HepG2 (cell line): ENCODE results near the gene NOA1. TPM values are rescaled to one million over a fixed set of nuclear protein-coding genes. Genes with fewer than 3 reads are reported as not detected.

ENCODE experiments used
- ATAC-seq: fragments of 200-7000 bp; cut with Tn5 transposase; 3 replicates; pipeline ENCODE4 v1.9.1; 2020; ENCODE audit warnings: mild to moderate bottlenecking, moderate library complexity
- BruUV-seq: library from RNA; stranded (reverse); fragments of 400-500 nt; replicated peaks from 2 replicates; lab custom pipeline; 2021; lab: Mats Ljungman, UMichigan
- CTCF ChIA-PET: fragments of 300-600 bp; formaldehyde crosslinking; extraction: SDS; loops from one replicate; lab custom pipeline; 2021; ENCODE audit warnings: low total read pairs, inconsistent platforms, low intra/inter-chr PET ratio; lab: Yijun Ruan, JAX
- POLR2A ChIA-PET: fragments of 350-600 bp; sonication (Branson Sonifier 250); formaldehyde crosslinking; loops from one replicate; lab custom pipeline; 2020; ENCODE audit warnings: antibody characterized with exemption, inconsistent platforms; lab: Yijun Ruan, JAX
- DNase-seq: peaks from one replicate; pipeline ENCODE4 v3.0.0-alpha.2; 2015; ENCODE audit warnings: low spot score
- FAIRE-seq: peaks from 3 replicates; lab custom pipeline; 2011; peaks lifted over from hg19 to GRCh38; lab: Jason Lieb, UNC
- H2AFZ ChIP-seq: one replicate; pipeline ENCODE4 v1.6.1; 2011; ENCODE audit warnings: low read length, inconsistent platforms
- H3K27ac ChIP-seq: fragments of 300-600 bp; 3 replicates; pipeline ENCODE4 v1.8.0; 2011; ENCODE audit warnings: mixed run types, mild to moderate bottlenecking, mixed read lengths, low read length, inconsistent platforms; ENCODE audit not compliant: insufficient read depth; ENCODE audit errors: extremely low read length
- H3K27me3 ChIP-seq, 2 experiments: fragments of 200-600 bp in 1 of 2; 2 replicates in 1 of 2; 3 replicates in 1 of 2; pipeline versions ENCODE4 v1.6.0 to v1.8.0; 2011; ENCODE audit warnings: low read length in 2 of 2, mild to moderate bottlenecking in 2 of 2, moderate library complexity in 2 of 2, inconsistent platforms in 1 of 2; ENCODE audit not compliant: insufficient read depth in 2 of 2, control insufficient read depth in 1 of 2
- H3K36me3 ChIP-seq, 2 experiments: fragments of 200-600 bp in 1 of 2; replicated peaks in 1 of 2; 2 replicates in 1 of 2; 3 replicates in 1 of 2; pipeline versions ENCODE4 v1.5.1 to v1.8.0; 2011; ENCODE audit warnings: low read length in 2 of 2, inconsistent platforms in 1 of 2; ENCODE audit not compliant: insufficient read depth in 2 of 2, control insufficient read depth in 1 of 2
- H3K4me1 ChIP-seq: 2 replicates; pipeline ENCODE4 v1.5.1; 2012; ENCODE audit warnings: low read length, inconsistent platforms; ENCODE audit not compliant: insufficient read depth
- H3K4me2 ChIP-seq: 2 replicates; pipeline ENCODE4 v1.6.0; 2011; ENCODE audit warnings: low read depth, low read length, inconsistent platforms
- H3K4me3 ChIP-seq, 3 experiments: fragments of 200-600 bp in 1 of 3; sonication (generic), shearing (Covaris generic) in 1 of 3; replicated peaks in 1 of 3; 2 replicates each; pipeline ENCODE4 v1.5.1; 2011 to 2016; ENCODE audit warnings: low read length in 3 of 3, inconsistent platforms in 2 of 3, low read depth in 2 of 3, mild to moderate bottlenecking in 2 of 3, control low read depth in 1 of 3, mixed read lengths in 1 of 3; ENCODE audit not compliant: insufficient read depth in 1 of 3
- H3K79me2 ChIP-seq: one replicate; pipeline ENCODE4 v1.6.1; 2011; ENCODE audit warnings: low read length, inconsistent platforms; ENCODE audit not compliant: insufficient read depth
- H3K9ac ChIP-seq: 2 replicates; pipeline ENCODE4 v1.6.0; 2011; ENCODE audit warnings: mild to moderate bottlenecking, low read depth, low read length, inconsistent platforms; ENCODE audit not compliant: insufficient read depth
- H3K9me3 ChIP-seq: 2 replicates; pipeline ENCODE4 v1.5.1; 2012; ENCODE audit warnings: mild to moderate bottlenecking, low read length
- H4K20me1 ChIP-seq: 2 replicates; pipeline ENCODE4 v1.6.0; 2011; ENCODE audit warnings: inconsistent platforms, mild to moderate bottlenecking, low read length, moderate library complexity; ENCODE audit not compliant: insufficient read depth
- BATF2 ChIP-seq: sonication (generic); formaldehyde crosslinking; IDR thresholded peaks from 2 replicates; pipeline ENCODE4 v1.8.0; 2022; ENCODE audit warnings: mild to moderate bottlenecking, missing genetic modification reagents, moderate library complexity
- HDAC6 ChIP-seq: fragments of 200-600 bp; sonication (generic); IDR thresholded peaks from 2 replicates; pipeline ENCODE4 v1.7.0; 2017; ENCODE audit warnings: mild to moderate bottlenecking, antibody characterized with exemption, low read length, low read depth
- LCORL ChIP-seq, 2 experiments: fragments of 450-650 bp in 1 of 2; sonication (generic) in 1 of 2; formaldehyde crosslinking in 1 of 2; IDR thresholded peaks; 2 replicates each; pipeline versions ENCODE4 v1.5.0 to v1.6.1; 2017 to 2020; ENCODE audit warnings: antibody characterized with exemption in 1 of 2, missing genetic modification reagents in 1 of 2
- MAX ChIP-seq: IDR thresholded peaks from 2 replicates; pipeline ENCODE4 v1.6.1; 2012; ENCODE audit warnings: inconsistent platforms
- MEIS2 ChIP-seq: sonication (generic); formaldehyde crosslinking; IDR thresholded peaks from 2 replicates; pipeline ENCODE4 v1.9.0; 2021; ENCODE audit warnings: mild to moderate bottlenecking, missing genetic modification reagents
- MTA1 ChIP-seq: sonication (generic); formaldehyde crosslinking; IDR thresholded peaks from 2 replicates; pipeline ENCODE4 v1.4.0; 2020; ENCODE audit warnings: missing genetic modification reagents, mild to moderate bottlenecking, borderline replicate concordance
- SKI ChIP-seq: fragments of 450-650 bp; IDR thresholded peaks from one replicate; pipeline ENCODE4 v1.6.1; 2018; ENCODE audit warnings: mild to moderate bottlenecking; ENCODE audit not compliant: partially characterized antibody
- SMAD9 ChIP-seq: sonication (generic); formaldehyde crosslinking; IDR thresholded peaks from 2 replicates; pipeline ENCODE4 v1.5.1; 2020; ENCODE audit warnings: mild to moderate bottlenecking, missing genetic modification reagents
- STAT5B ChIP-seq: sonication (generic); formaldehyde crosslinking; IDR thresholded peaks from 2 replicates; pipeline ENCODE4 v1.4.0; 2020; ENCODE audit warnings: missing genetic modification reagents
- ZNF121 ChIP-seq: sonication (generic); formaldehyde crosslinking; IDR thresholded peaks from 2 replicates; pipeline ENCODE4 v1.5.0; 2020; ENCODE audit warnings: mild to moderate bottlenecking, missing genetic modification reagents
- ZNF138 ChIP-seq: sonication (generic); formaldehyde crosslinking; IDR thresholded peaks from 2 replicates; pipeline ENCODE4 v1.5.0; 2020; ENCODE audit warnings: mild to moderate bottlenecking, low read depth, missing genetic modification reagents
- ZNF350 ChIP-seq: sonication (generic); formaldehyde crosslinking; IDR thresholded peaks from 2 replicates; pipeline ENCODE4 v1.4.0; 2020; ENCODE audit warnings: mild to moderate bottlenecking, low read depth, missing genetic modification reagents, borderline replicate concordance
- ZNF441 ChIP-seq: sonication (generic); formaldehyde crosslinking; IDR thresholded peaks from 2 replicates; pipeline ENCODE4 v1.7.0; 2021; ENCODE audit warnings: missing genetic modification reagents, borderline replicate concordance
- ZNF451 ChIP-seq: sonication (generic); formaldehyde crosslinking; IDR thresholded peaks from 2 replicates; pipeline ENCODE4 v1.5.0; 2020; ENCODE audit warnings: mild to moderate bottlenecking, missing genetic modification reagents
- ZNF713 ChIP-seq: sonication (generic); formaldehyde crosslinking; IDR thresholded peaks from 2 replicates; pipeline ENCODE4 v1.4.0; 2020; ENCODE audit warnings: mild to moderate bottlenecking, missing genetic modification reagents
- ZNF780A ChIP-seq: sonication (generic); formaldehyde crosslinking; IDR thresholded peaks from 2 replicates; pipeline ENCODE4 v1.8.0; 2022; ENCODE audit warnings: mild to moderate bottlenecking, missing genetic modification reagents, moderate library complexity
- WGBS: methylation state at CpG from one replicate; pipeline ENCODE4 v1.1.6; 2017; ENCODE audit warnings: low lambda C conversion rate; 5-methylcytosine and 5-hydroxymethylcytosine counted together
- in situ Hi-C: cut with HindIII; loops from 2 replicates; pipeline ENCODE4 v1.10.0; 2017; ENCODE audit warnings: low pct_unique_long_range_greater_than_20kb; ENCODE audit not compliant: extremely low pct_ligation_motif_present
- intact Hi-C: fragments of 100-400 bp; cut with micrococcal nuclease; formaldehyde crosslinking; loops from one replicate; pipeline ENCODE4 v1.10.0; 2022; ENCODE audit not compliant: unreplicated experiment
- polyA plus RNA-seq, 8 experiments: library from polyadenylated mRNA; depleted of rRNA in 3 of 8; stranded (reverse) in 7 of 8; unstranded in 1 of 8; fragments of >200 nt; fragmentation: Illumina TruSeq in 4 of 8; extraction: Trizol in 4 of 8; gene quantifications; 2 replicates each; pipeline versions ENCODE4 v1.2.1 to v1.2.3, GENCODE V29; 2011 to 2016; ENCODE audit warnings: low read depth in 4 of 8, missing spikeins in 1 of 8, mixed read lengths in 1 of 8; ENCODE audit not compliant: insufficient read depth in 1 of 8
- total RNA-seq, 5 experiments: library from RNA; depleted of rRNA; stranded (reverse); fragments of >200 nt; fragmentation: Illumina TruSeq; extraction: Trizol; gene quantifications; 2 replicates each; pipeline ENCODE4 v1.2.3, GENCODE V29; 2016; ENCODE audit warnings: low read depth in 1 of 5
- TF ChIP-seq, protein P1 (sequence below): sonication (generic); formaldehyde crosslinking; IDR thresholded peaks from 2 replicates; pipeline ENCODE4 v1.4.0; 2020; ENCODE audit warnings: mild to moderate bottlenecking, missing genetic modification reagents
- TF ChIP-seq, protein P2 (sequence below): sonication (generic); formaldehyde crosslinking; IDR thresholded peaks from 2 replicates; pipeline ENCODE4 v1.5.0; 2020; ENCODE audit warnings: mild to moderate bottlenecking, low read depth, missing genetic modification reagents, borderline replicate concordance

Gene NOA1
- total and polyA plus RNA-seq, 2 of the 13 experiments (the other 11 are each of a cell fraction or from before 2014, with no cell fraction given): 17.3 to 19.0 TPM

DNA sequence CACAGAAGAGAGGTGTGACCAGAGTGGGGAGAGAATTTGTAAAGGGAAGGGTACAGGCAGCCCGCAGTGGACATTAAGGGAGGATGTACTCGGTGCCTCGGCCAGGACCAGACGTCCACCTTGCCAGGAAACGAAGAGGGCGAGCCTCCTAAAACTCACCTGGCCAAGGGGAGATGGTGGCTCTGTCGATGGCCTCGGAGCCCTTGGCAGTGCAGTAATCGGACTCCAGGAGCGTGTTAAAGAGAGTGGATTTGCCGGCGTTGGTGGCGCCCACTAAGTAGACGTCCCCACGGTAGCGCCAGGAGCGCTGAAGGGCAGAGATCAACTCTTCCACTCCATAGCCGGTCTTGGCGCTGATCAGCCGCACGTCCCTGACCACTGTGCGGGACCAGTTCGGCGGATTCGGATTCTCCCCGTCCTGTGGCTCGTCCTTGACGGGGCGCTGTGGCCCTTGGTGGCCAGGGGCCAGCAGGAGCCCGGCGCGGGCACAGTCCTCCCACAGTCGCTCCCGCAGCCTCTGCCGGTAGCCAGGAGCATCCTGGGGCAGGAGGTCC, 1.0 kb downstream of the NOA1 start (continued):
- TF ChIP-seq MTA1 (peak; percentile 39; the same call in 1 of the 2 replicates), ZNF121 (CRISPR knock-in tag) (0 out of 2 replicates have a peak, but pooled peaks have one; percentile 8)

DNA sequence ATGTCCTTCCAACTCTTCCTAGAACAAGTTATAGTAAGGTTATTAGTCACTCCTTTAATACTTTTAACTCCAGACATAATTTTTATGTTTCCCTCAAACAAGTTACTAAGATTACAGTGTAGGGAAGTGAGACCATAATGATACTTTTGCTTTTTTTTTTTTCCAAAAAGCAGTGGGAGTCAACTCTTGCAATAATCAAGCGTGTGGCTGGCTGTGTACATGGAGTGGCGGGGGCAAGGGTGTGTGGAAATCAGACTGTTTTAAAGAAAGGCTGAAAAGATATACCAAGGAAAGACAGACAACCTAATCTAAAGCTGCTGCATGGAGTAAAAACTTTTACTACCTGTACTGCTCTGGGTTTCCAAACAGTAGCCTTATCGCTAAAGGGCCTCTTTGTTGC, 4.1 kb downstream of the NOA1 start:
- Histone ChIP-seq H3K4me2 (no peak overlapping the region), H3K27ac (no peak overlapping the region), H3K4me1 (peaks cover 16% of the 10 kb centered on the region), H3K9me3 (peaks cover 16% of the 10 kb centered on the region), H3K4me3 (no peak overlapping the region), H4K20me1 (peaks cover 6% of the 10 kb centered on the region; the same call in 1 of the 2 replicates), H3K9ac (no peak overlapping the region), H3K36me3 (peaks cover 15 to 34% of the 10 kb centered on the region in 2 experiments), H3K27me3 (no peaks in the 10 kb centered on the region; a peak in 1 of 5 replicates), H3K79me2 (peaks cover 33% of the 10 kb centered on the region), H2AFZ (no peak overlapping the region)
- 97% methylated on average over 3 of the region's 3 CpGs for WGBS
- intact Hi-C loops (no loop called here), in situ Hi-C loops (no loop called here)
- ATAC-seq (no peak), DNase-seq (no peak), FAIRE-seq (no peak)
- ChIA-PET CTCF (no interaction called here), POLR2A (no interaction called here)
- TF ChIP-seq SKI (no peak), ZNF713 (CRISPR knock-in tag) (no peak), MEIS2 (CRISPR knock-in tag) (no peak), ZNF441 (CRISPR knock-in tag) (no peak), ZNF350 (CRISPR knock-in tag) (no peak), STAT5B (CRISPR knock-in tag) (no peak), MAX (no peak), HDAC6 (no peak), SMAD9 (CRISPR knock-in tag) (no peak), BATF2 (CRISPR knock-in tag) (no peak), ZNF451 (no peak), ZNF138 (CRISPR knock-in tag) (no peak), ZNF780A (CRISPR knock-in tag) (no peak), LCORL (IDR thresholded peaks at IDR 0.05) (no peak), LCORL (CRISPR knock-in tag; IDR thresholded peaks at IDR 0.05) (no peak)
- TF ChIP-seq, protein P1, sequence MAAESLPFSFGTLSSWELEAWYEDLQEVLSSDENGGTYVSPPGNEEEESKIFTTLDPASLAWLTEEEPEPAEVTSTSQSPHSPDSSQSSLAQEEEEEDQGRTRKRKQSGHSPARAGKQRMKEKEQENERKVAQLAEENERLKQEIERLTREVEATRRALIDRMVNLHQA (CRISPR knock-in tag): no peak
- TF ChIP-seq, protein P2, sequence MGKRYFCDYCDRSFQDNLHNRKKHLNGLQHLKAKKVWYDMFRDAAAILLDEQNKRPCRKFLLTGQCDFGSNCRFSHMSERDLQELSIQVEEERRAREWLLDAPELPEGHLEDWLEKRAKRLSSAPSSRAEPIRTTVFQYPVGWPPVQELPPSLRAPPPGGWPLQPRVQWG (CRISPR knock-in tag): no peak
- no TSS peak for BruUV-seq
